GM19455 (cell line): ENCODE measurements around the gene TM7SF2.
A peak's percentile ranks its signal among the peaks of the same experiment; 100 is the strongest.
"Not testable (repeated sequence)": the region's sequence is repeated elsewhere in the genome, so short reads cannot be mapped to it uniquely, and the experiment has no call there.

Source experiments
- ATAC-seq: cut with Tn5 transposase; IDR thresholded peaks from one replicate; pipeline ENCODE4 v1.9.1; 2021; ENCODE audit not compliant: unreplicated experiment

Gene TM7SF2

DNA sequence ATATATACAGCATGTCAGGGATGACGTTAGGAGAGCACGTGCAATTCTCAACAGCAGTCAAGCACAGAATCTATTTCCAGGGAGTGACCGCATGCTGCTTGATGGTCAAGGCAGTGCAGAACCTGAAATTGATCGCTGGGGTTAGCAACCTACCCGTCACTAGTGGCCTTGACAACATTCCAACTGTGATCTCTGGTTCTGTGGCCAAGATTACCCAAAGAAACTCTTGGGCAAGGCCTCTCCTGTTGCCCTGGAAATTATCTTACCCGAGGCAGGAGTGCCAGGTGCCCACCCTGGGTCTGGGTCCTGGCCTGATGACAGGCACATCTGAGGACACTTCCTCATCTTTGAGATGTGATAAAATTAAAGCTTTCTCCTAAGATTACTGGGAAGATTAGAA lies 2.2 kb downstream of the TM7SF2 start:
- no peak for ATAC-seq

DNA sequence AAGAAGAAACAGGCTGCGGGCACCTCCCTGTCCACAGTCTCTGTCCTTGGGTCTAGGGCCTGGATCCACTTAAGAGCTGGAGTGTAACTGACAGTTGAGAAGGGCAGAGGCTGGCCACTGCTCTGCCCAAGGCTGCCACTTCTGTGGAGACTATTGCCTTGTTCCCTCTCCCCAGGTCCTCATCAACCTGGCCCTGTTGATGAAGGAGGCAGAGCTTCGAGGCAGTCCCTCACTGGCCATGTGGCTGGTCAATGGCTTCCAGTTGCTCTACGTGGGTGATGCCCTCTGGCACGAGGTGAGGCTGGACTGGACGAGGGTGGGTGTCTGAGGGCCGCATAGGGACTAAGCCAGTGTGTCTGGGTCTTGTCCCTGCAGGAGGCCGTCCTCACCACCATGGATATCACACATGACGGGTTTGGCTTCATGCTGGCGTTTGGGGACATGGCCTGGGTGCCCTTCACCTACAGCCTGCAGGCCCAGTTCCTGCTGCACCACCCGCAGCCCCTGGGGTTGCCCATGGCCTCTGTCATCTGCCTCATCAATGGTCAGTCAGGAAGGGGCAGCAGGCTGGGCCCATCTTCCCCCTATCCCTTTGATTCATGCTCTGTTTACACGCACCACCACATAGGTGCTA lies 3.0 kb downstream of the TM7SF2 start:
- no peak for ATAC-seq

DNA sequence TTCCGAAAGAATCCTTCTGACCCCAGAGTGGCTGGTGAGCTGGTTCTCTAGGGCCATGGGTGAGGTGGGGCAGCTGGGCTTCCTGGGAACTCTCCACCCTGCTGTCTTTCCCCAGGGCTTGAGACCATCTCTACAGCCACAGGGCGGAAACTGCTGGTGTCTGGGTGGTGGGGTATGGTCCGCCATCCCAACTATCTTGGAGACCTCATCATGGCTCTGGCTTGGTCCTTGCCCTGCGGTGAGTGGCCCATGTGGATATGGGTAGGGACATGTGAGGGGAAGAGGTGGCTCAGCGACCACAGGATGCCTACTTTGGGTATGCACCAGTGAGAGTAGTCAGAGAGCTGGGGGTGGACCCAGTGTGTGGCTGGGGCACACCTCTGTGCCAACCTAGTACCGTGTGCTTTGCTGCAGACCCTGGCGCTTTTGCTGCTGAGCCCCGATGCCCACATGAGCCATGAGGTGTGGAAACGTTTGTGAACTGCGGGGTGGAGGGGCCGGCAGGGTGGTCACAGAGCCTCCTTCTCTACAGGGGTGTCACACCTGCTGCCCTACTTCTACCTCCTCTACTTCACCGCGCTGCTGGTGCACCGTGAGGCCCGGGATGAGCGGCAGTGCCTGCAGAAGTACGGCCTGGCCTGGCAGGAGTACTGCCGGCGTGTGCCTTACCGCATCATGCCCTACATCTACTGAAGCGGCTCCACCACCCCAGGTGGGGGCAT lies 3.9 kb downstream of the TM7SF2 start:
- no peak for ATAC-seq

DNA sequence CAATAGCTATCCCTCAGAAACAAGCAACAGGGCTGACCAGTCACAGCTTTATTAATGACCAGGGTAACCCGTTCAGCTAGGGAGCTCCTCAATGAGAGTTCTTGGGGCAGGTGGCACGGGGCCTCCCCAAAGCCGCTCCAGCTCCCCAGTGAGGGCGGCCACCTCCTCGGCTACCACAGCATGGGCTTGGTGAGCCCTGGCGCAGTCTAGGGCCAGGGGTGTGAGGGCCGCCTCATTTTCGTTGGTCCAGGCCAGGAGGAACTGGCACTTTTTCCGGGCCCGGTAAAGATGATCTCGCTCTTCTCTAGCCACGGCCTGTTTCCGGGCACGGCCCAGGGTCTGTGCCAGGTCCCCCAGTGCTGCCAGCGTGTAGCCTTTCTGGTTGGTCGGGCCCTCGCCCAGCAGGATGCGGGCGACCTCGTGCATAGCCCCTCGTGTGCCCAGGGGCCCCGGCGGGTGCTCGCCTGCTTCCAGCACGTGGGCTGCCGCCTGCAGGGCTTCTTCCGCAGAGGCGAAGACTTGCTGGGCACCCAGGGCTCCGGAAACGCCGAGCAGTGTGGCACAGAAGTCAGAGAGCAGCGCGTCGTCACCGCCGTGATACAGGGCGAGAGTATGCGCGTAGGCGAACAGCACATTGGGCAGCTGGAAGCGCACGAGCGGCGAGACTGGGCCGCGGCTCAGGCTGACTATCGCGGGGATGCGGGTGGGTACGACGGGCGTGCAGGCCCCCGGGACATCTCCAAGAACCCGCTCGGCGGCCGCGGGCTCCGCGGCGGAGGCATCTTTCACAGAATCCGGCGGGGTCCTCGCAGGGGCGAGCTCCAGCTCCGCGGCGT lies 4.9 kb downstream of the TM7SF2 start:
- ATAC-seq = no peak

DNA sequence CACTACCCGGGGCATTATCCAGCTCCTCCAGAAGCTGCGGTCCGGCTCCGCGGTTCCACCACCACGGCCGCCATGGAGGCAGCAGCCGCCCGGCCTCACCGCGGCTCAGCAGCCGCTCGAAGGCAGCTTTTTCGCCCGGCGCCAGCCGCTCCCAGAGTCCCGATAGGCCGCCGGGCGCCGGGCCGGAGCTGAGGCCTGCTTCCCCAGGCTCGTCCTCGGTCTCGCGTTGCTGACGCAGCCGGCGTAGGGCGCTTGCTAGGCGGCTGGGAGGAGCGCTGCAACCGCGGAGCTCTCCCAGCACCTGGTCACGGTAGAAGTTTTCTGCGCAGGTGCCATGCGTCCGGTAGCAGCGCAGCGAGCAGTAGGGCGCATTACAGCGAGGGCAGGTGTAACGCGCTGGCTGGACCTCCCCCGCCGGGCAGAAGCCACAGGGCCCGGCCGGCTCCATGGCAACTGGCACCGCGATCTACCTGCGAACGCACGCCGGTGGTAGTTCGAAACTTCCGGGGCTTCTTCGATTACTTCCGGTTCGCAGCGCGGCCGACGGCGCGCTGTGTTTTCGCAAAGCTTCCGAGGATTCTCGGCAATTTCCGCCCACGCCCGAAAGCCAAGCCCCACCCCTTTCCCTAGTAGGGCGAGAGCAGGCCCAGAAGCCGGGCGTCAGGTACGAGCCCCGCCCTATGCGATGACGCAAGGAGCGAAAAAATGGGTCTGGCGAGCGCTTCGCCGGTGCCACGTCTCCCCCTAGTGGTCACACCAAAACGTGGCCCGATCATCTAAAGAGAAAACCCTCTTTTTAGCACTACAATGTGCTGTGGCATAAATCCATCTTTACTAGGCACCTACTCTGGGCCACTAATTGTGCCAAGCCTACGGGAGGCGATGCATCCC lies 5.8 kb downstream of the TM7SF2 start, which contains the start of gene ZNHIT2:
Gene ZNHIT2 (minus strand): TSS at position 496 of the 891 bp plus-strand sequence. CDS start 48 bp downstream, at position 448.
- ATAC-seq = peak; percentile 48

DNA sequence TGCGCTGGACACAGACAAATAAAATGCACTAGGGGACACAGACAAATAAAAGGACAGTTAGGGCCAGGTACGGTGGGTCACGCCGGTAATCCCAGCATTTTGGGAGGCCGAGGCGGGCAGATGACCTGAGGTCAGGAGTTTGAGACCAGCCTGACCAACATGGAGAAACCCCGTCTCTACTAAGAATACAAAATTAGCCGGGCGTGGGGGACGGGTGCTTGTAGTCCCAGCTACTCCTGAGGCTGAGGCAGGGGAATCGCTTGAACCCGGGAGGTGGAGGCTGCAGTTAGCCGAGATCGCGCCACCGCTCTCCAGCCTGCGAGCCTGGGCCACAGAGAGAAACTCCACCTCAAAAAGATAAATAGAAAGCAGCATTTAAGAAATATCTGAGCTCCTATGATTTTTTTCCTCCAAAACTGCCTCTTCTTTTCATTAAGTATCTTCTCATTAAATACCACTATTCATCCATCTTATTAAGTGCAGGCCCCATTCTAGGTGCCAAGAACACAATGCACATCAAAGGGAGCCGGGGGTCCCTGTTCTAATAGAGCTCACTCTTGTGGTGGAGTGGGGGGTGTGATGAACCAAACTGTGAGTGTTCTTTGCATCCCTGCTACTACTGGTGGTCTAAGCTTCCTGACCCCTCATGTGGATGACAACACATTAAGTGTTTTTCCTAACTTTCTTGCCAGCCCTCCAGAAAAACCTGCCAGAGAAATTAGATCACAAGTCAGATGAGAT lies 6.6 kb downstream of the TM7SF2 start:
- no peak for ATAC-seq

DNA sequence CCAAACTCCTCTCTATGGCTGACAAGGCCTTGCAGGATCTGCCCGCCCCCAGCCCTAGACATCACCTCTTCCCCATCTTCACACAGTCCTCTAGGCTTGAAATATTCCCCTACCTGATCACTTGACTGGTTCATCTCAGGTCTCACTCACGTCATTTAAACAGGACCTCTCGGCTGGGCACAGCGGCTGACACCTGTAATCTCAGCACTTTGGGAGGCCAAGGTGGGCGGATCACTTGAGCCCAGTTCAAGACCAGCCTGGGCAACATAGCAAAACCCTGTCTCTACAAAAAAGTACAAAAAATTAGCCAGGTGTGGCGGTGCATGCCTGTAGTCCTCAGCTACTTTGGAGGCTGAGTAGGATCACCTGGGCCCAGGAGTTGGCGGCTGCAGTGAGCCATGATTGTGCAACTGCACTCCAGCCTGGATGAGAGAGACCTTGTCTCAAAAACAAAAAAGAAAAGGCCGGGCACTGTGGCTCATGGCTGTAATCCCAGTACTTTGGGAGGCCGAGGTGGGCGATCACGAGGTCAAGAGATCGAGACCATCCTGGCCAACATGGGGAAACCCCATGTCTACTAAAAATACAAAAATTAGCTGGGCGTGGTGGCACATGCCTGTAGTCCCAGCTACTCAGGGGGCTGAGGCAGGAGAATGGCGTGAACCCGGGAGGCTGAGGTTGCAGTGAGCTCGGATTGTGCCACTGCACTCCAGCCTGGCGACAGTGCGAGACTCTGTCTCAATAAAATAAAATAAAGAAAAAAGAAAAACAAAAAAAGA lies 7.4 kb downstream of the TM7SF2 start:
- ATAC-seq = not testable (repeated sequence)

DNA sequence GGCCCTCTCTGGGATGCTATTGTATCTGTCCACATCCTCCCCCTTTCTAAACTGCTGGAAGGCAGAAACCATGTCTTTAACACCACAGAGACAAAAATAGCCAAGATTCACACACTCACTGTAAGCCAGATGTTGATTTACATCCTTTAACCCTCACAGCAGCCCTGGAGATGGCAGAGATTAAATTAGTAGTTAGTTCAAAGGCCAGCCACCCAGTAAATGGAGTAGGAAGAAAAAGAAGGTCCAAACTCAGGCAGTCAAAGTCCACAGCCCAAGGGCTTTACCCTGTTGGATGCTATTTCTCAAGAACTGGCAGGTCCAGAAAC lies 8.0 kb downstream of the TM7SF2 start:
- ATAC-seq = no peak

DNA sequence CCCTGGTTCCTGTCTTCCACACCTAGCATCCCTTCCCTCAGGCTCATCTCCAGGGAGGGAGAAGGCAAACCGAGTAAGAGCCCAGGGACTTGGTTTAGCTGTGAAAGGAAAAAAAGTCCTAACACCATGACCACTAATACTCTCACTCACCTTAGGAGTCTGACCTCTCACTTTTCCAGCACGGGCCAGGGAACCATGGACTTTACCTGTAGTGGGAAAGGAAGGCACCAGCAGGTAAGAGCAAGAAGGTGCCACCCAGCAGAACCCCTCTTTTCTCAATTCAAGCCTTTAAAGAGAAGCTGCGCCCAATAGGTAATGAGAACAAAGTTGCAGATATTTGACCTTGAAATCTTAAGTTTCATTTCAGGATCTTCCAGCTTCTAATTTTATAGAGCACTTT lies 9.2 kb downstream of the TM7SF2 start:
- ATAC-seq = no peak

DNA sequence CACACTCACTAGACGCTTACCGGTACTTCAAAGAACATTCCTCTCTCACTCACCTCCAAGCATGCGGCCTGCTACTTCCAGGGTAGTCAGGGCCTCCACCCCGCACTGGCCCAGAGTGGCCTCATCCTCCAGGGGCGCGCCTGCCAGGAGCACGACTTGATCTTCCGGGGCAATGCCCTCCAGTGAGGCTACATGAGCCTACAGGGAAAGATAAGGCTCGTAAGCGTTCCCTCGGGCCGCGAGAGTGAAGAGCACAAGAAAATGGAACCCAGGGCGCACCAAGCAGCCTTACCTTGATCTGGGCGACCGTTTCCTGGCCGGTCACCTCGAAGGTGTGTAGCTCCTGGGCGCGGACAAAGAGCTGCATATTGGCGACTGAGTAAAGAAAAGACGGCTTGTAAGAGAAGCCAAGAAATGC lies 9.8 kb downstream of the TM7SF2 start:
- ATAC-seq = no peak

DNA sequence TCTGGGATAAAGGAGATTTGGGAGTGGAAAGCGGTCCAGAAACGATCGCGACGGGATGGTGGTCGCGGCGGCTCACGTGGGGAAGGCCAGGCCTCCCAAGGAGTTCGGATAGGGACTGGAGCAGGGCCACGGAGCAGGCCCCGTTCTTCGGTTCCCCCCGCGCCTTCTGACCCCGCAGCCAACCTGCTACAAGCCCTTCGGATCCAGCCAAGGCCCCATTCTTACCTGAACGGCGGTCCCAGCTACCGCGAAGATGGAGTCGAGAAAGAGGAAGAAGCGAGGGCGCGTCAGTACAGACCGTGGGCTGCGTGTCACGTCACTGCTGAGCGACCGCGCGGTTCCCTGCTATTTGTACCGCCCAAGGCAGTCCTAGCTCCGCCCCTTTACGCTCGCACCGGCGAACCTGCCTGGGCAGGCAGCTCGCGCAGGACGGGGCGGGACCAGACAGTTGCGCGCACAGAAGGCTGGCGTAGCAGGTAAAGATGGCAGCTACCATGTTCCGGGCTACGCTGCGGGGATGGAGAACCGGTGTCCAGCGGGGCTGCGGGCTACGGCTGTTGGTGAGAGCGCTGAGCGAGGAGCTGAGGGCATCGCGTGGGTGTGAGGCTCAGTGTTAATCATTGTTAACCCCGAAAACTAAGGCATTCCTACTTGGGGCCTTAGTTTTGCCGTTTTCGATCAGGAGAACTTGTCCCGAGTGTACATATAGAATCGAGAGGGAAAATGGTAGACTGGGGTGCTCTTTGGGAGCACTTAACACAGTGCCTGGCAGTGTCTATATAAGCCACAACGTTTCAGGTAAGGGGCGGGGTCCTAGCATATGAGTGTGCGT lies 10.4 kb downstream of the TM7SF2 start, which contains the start of the genes FAU and MRPL49:
Gene FAU (minus strand): TSS at position 270 of the 832 bp plus-strand sequence. CDS start 321 bp downstream, outside the sequence.
Gene MRPL49 (plus strand): TSS at position 457 of the 832 bp plus-strand sequence. CDS start 26 bp downstream, at position 483.
- ATAC-seq = peak; percentile 56

DNA sequence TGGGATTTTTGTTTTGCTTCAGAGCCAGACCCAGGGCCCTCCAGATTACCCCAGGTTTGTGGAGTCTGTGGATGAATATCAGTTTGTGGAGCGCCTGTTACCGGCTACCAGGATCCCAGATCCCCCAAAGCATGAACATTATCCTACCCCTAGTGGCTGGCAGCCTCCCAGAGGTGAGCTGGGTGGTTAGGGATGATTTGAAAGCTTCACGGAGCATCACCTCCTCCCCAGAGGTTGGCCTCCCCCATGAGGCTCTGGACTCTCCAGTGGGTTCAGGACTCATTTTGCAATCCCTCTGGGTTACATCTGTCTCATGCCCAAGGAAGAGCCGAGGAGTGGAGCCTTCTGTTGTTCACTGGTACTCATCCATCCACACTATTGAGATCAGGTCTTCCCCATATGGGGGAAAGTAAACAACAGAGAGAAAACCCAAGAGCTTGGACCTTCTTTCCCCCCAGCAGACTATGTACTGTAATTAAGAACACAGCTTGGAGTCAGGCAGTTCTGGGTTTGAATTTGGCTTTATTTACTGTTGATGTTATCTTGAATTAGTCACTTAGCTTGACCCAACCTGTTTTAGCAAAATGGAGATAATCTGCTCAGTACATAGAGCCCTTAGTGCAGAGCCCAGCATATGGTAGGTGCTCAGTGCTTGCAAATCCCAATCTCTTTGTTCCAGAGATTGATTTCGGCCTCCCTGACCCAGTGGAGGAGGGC lies 13.0 kb downstream of the TM7SF2 start:
- no peak for ATAC-seq

DNA sequence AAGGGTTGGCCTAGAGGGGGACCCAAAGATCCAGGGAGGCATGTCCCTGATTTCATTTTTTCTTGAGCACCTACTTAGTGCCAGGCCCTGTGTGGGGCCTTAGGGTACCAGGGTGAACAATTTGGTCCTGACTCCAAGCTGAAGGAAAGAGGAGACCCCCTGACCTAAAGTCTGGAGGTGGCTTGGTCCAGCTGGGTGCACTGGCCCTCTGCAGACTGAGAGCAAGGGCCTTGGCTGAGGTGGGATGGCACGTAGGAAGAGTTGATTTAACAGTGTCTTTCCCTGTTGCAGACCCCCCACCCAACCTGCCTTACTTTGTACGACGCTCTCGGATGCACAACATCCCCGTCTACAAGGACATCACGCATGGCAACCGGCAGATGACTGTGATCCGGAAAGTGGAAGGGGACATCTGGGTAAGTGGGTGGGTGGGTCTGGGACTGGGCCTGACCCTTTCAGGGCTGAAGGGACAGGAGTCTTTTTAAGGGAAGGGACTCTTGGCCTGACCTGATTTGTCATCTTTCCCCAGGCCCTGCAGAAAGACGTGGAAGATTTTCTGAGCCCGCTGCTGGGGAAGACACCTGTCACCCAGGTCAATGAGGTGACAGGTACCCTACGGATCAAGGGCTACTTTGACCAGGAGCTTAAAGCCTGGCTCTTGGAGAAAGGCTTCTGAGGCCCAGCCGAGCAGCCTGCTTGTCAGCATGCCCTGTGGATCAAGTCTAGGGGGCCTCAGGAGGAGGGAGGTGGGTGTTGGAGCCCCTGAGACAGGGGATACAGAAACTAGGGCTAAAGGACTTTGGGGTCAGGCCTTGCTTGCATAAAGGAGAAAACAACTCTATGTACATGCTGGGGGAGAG lies 13.8 kb downstream of the TM7SF2 start:
- no peak for ATAC-seq

DNA sequence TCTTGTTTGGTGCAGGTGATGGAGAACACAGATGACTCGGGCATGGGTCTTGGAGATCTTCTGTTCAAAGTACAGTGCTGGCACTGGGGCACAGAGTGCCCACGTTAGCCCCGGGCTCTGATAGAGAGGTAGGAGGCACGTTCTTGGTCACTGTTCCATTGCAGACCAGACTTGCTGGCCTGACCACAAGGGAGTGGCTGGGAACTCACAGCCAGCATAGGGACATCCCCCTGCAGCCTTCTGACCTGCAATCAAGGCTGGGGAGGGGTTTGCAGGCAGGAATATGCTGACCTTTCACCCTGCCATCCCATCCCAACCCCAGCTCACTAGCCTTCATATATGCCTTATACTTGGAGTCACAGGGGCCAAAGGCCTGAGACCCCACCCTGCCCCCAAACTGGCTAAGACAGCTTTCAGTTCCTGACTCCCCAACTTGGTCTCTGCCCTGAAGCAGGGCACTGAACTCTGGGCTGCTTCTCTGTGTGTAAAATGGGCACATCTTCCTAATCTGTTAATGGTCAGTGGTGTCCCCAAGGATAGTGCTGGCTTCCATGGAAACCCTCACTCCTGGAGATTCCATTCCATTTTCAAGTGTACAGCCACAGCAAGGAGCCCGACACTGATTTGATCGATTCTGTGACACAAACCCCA lies 15.1 kb downstream of the TM7SF2 start:
- ATAC-seq = no peak

DNA sequence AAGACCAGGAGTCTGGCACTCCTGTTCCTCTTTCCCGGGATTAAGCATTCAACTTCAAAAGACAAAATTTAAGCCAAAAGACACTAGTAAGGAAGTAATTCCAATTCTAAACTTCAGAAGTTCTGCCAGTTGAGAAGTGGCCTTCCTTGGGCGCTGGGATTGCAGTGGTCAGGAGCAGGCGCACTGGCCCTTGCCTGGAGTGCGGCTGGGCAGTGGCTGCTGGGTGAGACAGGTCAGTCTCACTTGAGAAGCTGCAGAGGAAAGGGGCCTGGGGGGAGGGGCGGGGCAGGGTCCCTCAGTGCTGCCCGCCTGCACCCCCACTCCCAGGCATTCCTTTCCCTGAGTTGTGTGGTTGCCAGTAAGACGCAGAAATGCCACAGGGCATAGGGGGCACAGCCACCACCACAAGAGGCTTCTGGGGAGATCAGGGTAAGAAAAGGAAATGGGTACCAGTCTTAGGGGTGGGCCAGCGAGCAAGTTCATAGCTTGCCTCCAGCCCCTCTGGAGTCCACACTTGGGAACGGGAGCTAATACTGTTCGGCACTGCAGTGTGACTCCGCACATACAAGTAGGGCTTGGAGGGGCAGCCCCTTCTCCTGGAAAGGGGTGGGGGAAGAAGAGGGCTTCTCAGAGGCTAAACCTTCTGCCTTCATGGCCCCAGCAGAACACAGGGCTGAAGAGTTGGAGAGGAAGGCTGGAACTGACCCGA lies 16.0 kb downstream of the TM7SF2 start:
- no peak for ATAC-seq
